HepG2 (cell line): ENCODE measurements around the gene FUCA1. TPM values are rescaled to one million over a fixed set of nuclear protein-coding genes. Genes with fewer than 3 reads are reported as not detected.

Experiments
- BORCS8-MEF2B ChIP-seq: sonication (generic); formaldehyde crosslinking; IDR thresholded peaks from 2 replicates; pipeline ENCODE4 v1.8.0; 2022; ENCODE audit warnings: mild to moderate bottlenecking, missing genetic modification reagents
- HNRNPH1 ChIP-seq: fragments of 200-400 bp; formaldehyde crosslinking; optimal IDR thresholded peaks from 2 replicates; pipeline ENCODE3; 2017; ENCODE audit warnings: mild to moderate bottlenecking, low read depth, low read length
- KDM5A ChIP-seq: fragments of 200-600 bp; sonication (generic); IDR thresholded peaks from 2 replicates; pipeline ENCODE4 v1.7.0; 2018; ENCODE audit warnings: antibody characterized with exemption, mild to moderate bottlenecking, low read length, borderline replicate concordance
- NR2F2 ChIP-seq: IDR thresholded peaks from 2 replicates; pipeline ENCODE4 v1.6.1; 2012; ENCODE audit warnings: low read depth, inconsistent platforms, borderline replicate concordance
- SMARCC2 ChIP-seq: fragments of 450-650 bp; IDR thresholded peaks from 2 replicates; pipeline ENCODE4 v1.6.1; 2017; ENCODE audit warnings: antibody characterized with exemption, mild to moderate bottlenecking
- TBL1XR1 ChIP-seq: fragments of 150-350 bp; IDR thresholded peaks from 2 replicates; pipeline ENCODE4 v1.6.1; 2014; ENCODE audit warnings: borderline replicate concordance, low read length; ENCODE audit not compliant: partially characterized antibody
- TMF1 ChIP-seq: sonication (generic); formaldehyde crosslinking; IDR thresholded peaks from 2 replicates; pipeline ENCODE4 v1.8.1; 2022; ENCODE audit warnings: low read depth, missing genetic modification reagents
- TOPORS ChIP-seq: sonication (generic); formaldehyde crosslinking; IDR thresholded peaks from 2 replicates; pipeline ENCODE4 v1.8.0; 2023; ENCODE audit warnings: mild to moderate bottlenecking, missing genetic modification reagents
- ZFAT ChIP-seq: sonication (generic); formaldehyde crosslinking; conservative IDR thresholded peaks from 2 replicates; pipeline ENCODE4 v1.8.1; 2023; ENCODE audit warnings: missing genetic modification reagents, inconsistent platforms
- ZFY ChIP-seq: sonication (generic); formaldehyde crosslinking; IDR thresholded peaks from 2 replicates; pipeline ENCODE4 v1.4.0; 2020; ENCODE audit warnings: missing genetic modification reagents
- ZMYM2 ChIP-seq: sonication (generic); formaldehyde crosslinking; IDR thresholded peaks from 2 replicates; pipeline ENCODE4 v1.8.0; 2022; ENCODE audit warnings: mild to moderate bottlenecking, missing genetic modification reagents
- ZNF263 ChIP-seq: sonication (generic); formaldehyde crosslinking; IDR thresholded peaks from 2 replicates; pipeline ENCODE4 v1.4.0; 2020; ENCODE audit warnings: missing genetic modification reagents
- ZNF652 ChIP-seq: IDR thresholded peaks from 2 replicates; pipeline ENCODE4 v1.6.1; 2016; ENCODE audit warnings: low read depth, borderline replicate concordance
- ZNF773 ChIP-seq: sonication (generic); formaldehyde crosslinking; IDR thresholded peaks from 2 replicates; pipeline ENCODE4 v1.4.0; 2020; ENCODE audit warnings: missing genetic modification reagents, borderline replicate concordance
- polyA plus RNA-seq, 8 experiments: library from polyadenylated mRNA; depleted of rRNA in 3 of 8; stranded (reverse) in 7 of 8; unstranded in 1 of 8; fragments of >200 nt; fragmentation: Illumina TruSeq in 4 of 8; extraction: Trizol in 4 of 8; gene quantifications; 2 replicates each; pipeline versions ENCODE4 v1.2.1 to v1.2.3, GENCODE V29; 2011 to 2016; ENCODE audit warnings: low read depth in 4 of 8, missing spikeins in 1 of 8, mixed read lengths in 1 of 8; ENCODE audit not compliant: insufficient read depth in 1 of 8
- total RNA-seq, 5 experiments: library from RNA; depleted of rRNA; stranded (reverse); fragments of >200 nt; fragmentation: Illumina TruSeq; extraction: Trizol; gene quantifications; 2 replicates each; pipeline ENCODE4 v1.2.3, GENCODE V29; 2016; ENCODE audit warnings: low read depth in 1 of 5
- TF ChIP-seq, protein P1 (sequence below): sonication (generic); formaldehyde crosslinking; IDR thresholded peaks from 2 replicates; pipeline ENCODE4 v1.4.0; 2020; ENCODE audit warnings: missing genetic modification reagents, borderline replicate concordance
- TF ChIP-seq, protein P2 (sequence below): sonication (generic); formaldehyde crosslinking; IDR thresholded peaks from 2 replicates; pipeline ENCODE4 v1.4.0; 2020; ENCODE audit warnings: mild to moderate bottlenecking, missing genetic modification reagents
- TF ChIP-seq, protein P3 (sequence below): sonication (generic); formaldehyde crosslinking; IDR thresholded peaks from 2 replicates; pipeline ENCODE4 v1.4.0; 2020; ENCODE audit warnings: mild to moderate bottlenecking, missing genetic modification reagents
- TF ChIP-seq, protein P4 (sequence below): sonication (generic); formaldehyde crosslinking; IDR thresholded peaks from 2 replicates; pipeline ENCODE4 v1.5.0; 2020; ENCODE audit warnings: mild to moderate bottlenecking, low read depth, missing genetic modification reagents, borderline replicate concordance

FUCA1 gene
- total and polyA plus RNA-seq, 2 of the 13 experiments (the other 11 are each of a cell fraction or from before 2014, with no cell fraction given), result 32.7 to 33.6 TPM

DNA sequence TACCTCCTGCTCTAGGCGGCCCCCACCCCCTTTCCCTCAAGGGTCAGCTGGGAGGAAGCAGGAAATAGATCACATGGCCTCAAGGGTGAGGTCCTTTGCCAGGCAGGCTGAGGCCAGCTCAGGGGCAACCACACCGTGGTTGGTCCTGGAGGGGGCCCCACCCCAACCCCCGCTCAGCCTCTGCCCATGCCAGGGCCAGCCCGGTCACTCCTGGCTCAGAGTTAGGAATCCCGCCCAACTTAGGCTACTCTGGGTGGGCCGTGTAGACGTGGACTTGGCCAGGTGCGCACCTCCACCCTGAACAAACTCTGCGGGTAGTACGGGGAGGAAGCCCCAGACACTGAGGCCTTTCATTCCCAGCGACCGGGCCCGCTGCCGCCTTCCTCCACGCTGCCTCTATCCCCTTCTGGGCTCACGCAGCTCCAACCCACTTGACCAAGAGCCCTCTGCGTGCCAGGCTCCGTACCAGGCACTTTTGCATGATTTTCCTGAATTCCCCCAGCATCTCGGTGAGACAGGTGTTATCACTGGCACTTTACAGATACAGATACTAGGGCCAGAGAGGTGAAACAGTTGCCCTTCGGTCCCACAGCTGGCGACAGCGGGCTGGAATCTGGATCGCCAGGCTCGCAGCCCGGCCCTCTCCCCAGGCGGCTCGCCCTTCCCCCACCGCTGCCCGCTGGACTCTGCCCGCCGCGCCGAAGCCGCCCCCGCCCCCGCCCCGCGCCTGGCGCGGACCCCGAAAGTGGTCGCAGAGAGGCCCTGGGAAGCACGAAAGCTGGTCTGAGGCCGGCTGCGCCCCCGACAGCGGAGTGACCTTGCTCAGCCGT lies 68.3 kb downstream of the FUCA1 start (continued):
- TF ChIP-seq, protein P1, sequence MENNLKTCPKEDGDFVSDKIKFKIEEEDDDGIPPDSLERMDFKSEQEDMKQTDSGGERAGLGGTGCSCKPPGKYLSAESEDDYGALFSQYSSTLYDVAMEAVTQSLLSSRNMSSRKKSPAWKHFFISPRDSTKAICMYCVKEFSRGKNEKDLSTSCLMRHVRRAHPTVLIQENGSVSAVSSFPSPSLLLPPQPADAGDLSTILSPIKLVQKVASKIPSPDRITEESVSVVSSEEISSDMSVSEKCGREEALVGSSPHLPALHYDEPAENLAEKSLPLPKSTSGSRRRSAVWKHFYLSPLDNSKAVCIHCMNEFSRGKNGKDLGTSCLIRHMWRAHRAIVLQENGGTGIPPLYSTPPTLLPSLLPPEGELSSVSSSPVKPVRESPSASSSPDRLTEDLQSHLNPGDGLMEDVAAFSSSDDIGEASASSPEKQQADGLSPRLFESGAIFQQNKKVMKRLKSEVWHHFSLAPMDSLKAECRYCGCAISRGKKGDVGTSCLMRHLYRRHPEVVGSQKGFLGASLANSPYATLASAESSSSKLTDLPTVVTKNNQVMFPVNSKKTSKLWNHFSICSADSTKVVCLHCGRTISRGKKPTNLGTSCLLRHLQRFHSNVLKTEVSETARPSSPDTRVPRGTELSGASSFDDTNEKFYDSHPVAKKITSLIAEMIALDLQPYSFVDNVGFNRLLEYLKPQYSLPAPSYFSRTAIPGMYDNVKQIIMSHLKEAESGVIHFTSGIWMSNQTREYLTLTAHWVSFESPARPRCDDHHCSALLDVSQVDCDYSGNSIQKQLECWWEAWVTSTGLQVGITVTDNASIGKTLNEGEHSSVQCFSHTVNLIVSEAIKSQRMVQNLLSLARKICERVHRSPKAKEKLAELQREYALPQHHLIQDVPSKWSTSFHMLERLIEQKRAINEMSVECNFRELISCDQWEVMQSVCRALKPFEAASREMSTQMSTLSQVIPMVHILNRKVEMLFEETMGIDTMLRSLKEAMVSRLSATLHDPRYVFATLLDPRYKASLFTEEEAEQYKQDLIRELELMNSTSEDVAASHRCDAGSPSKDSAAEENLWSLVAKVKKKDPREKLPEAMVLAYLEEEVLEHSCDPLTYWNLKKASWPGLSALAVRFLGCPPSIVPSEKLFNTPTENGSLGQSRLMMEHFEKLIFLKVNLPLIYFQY (CRISPR knock-in tag), result no peak
- no peak for TF ChIP-seq TMF1 (CRISPR knock-in tag)
- TF ChIP-seq HNRNPH1, result no peak
- no peak for TF ChIP-seq ZFAT
- TF ChIP-seq, protein P2, sequence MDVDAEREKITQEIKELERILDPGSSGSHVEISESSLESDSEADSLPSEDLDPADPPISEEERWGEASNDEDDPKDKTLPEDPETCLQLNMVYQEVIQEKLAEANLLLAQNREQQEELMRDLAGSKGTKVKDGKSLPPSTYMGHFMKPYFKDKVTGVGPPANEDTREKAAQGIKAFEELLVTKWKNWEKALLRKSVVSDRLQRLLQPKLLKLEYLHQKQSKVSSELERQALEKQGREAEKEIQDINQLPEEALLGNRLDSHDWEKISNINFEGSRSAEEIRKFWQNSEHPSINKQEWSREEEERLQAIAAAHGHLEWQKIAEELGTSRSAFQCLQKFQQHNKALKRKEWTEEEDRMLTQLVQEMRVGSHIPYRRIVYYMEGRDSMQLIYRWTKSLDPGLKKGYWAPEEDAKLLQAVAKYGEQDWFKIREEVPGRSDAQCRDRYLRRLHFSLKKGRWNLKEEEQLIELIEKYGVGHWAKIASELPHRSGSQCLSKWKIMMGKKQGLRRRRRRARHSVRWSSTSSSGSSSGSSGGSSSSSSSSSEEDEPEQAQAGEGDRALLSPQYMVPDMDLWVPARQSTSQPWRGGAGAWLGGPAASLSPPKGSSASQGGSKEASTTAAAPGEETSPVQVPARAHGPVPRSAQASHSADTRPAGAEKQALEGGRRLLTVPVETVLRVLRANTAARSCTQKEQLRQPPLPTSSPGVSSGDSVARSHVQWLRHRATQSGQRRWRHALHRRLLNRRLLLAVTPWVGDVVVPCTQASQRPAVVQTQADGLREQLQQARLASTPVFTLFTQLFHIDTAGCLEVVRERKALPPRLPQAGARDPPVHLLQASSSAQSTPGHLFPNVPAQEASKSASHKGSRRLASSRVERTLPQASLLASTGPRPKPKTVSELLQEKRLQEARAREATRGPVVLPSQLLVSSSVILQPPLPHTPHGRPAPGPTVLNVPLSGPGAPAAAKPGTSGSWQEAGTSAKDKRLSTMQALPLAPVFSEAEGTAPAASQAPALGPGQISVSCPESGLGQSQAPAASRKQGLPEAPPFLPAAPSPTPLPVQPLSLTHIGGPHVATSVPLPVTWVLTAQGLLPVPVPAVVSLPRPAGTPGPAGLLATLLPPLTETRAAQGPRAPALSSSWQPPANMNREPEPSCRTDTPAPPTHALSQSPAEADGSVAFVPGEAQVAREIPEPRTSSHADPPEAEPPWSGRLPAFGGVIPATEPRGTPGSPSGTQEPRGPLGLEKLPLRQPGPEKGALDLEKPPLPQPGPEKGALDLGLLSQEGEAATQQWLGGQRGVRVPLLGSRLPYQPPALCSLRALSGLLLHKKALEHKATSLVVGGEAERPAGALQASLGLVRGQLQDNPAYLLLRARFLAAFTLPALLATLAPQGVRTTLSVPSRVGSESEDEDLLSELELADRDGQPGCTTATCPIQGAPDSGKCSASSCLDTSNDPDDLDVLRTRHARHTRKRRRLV (CRISPR knock-in tag), result no peak; the same call in 1 of the 2 replicates
- no peak for TF ChIP-seq ZNF652
- no peak for TF ChIP-seq ZNF773 (CRISPR knock-in tag)
- TF ChIP-seq SMARCC2, result no peak
- TF ChIP-seq ZFY, result peak; percentile 18; the same call in 1 of the 2 replicates
- TF ChIP-seq, protein P3, sequence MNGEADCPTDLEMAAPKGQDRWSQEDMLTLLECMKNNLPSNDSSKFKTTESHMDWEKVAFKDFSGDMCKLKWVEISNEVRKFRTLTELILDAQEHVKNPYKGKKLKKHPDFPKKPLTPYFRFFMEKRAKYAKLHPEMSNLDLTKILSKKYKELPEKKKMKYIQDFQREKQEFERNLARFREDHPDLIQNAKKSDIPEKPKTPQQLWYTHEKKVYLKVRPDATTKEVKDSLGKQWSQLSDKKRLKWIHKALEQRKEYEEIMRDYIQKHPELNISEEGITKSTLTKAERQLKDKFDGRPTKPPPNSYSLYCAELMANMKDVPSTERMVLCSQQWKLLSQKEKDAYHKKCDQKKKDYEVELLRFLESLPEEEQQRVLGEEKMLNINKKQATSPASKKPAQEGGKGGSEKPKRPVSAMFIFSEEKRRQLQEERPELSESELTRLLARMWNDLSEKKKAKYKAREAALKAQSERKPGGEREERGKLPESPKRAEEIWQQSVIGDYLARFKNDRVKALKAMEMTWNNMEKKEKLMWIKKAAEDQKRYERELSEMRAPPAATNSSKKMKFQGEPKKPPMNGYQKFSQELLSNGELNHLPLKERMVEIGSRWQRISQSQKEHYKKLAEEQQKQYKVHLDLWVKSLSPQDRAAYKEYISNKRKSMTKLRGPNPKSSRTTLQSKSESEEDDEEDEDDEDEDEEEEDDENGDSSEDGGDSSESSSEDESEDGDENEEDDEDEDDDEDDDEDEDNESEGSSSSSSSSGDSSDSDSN (CRISPR knock-in tag), result no peak
- TF ChIP-seq KDM5A, result no peak
- TF ChIP-seq TBL1XR1, result no peak
- 0 out of 2 replicates have a peak, but pooled peaks have one; percentile 16 for TF ChIP-seq ZNF263 (CRISPR knock-in tag)
- TF ChIP-seq NR2F2, result no peak
- TF ChIP-seq ZMYM2 (CRISPR knock-in tag), result no peak
- TF ChIP-seq, protein P4, sequence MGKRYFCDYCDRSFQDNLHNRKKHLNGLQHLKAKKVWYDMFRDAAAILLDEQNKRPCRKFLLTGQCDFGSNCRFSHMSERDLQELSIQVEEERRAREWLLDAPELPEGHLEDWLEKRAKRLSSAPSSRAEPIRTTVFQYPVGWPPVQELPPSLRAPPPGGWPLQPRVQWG (CRISPR knock-in tag), result no peak
- peak; percentile 50; the same call in 1 of the 2 replicates for TF ChIP-seq BORCS8-MEF2B
- no peak for TF ChIP-seq TOPORS (CRISPR knock-in tag)
